ENCODE results near the gene PTPN14.

- no peak for TF ChIP-seq CTCF (IDR thresholded peaks at IDR 0.05; ENCODE audit: insufficient read depth, low read length)
- TF ChIP-seq POLR2AphosphoS5 (IDR thresholded peaks at IDR 0.05; ENCODE audit: low read depth) = no peak
These were observed 136.7 kb downstream of the PTPN14 start for GRCh38 chr1:214414691-214415090.
